HG03039 (cell line): ENCODE results near the gene PHF23.

Experiments used
- ATAC-seq: cut with Tn5 transposase; IDR thresholded peaks from one replicate; pipeline ENCODE4 v1.9.1; 2021; ENCODE audit warnings: mild to moderate bottlenecking, moderate library complexity; ENCODE audit not compliant: unreplicated experiment

The PHF23 gene

GRCh38 chr17:7221278-7222092 is 17.8 kb downstream of the PHF23 start:
- no peak for ATAC-seq

GRCh38 chr17:7220593-7221277 is 18.5 kb downstream of the PHF23 start:
- ATAC-seq = no peak

- no peak for ATAC-seq
These were observed 19.3 kb downstream of the PHF23 start, which contains the start of the genes ACADVL and DLG4 for GRCh38 chr17:7219812-7220592. ACADVL (plus strand) TSS chr17:7219938; CDS start chr17:7219985, 47 bp downstream. DLG4 (minus strand) TSS chr17:7219836.

DNA sequence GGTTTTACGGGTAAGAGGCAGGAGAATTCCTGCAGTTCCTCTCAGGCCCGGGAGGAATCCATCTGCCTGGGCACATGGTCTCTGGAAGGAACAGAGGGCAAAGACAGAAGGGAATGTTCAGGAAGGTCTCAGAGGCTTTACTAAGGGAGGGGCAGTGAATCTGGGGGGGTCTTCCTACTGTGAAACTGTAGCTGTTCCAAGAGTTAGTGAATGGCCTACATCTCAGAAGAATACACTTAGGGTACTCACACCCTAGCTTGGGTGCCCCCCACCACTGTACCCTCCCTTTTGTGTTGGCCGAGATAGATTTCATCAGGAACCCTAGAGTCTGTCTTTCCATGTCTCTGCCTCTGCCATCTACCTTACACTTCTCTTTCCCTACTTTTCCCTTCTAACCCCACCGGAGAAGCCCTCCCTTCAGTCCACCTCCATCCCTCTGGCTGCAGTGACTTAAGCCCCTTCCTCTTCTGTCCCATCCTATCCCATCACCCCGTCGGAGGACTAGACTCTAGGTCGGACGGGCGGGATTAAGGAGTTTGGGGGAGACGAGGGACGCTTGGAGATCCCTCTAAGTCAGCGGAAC is 19.9 kb downstream of the PHF23 start:
- ATAC-seq = no peak

- no peak for ATAC-seq
These were observed 20.5 kb downstream of the PHF23 start for GRCh38 chr17:7218758-7219157.

DNA sequence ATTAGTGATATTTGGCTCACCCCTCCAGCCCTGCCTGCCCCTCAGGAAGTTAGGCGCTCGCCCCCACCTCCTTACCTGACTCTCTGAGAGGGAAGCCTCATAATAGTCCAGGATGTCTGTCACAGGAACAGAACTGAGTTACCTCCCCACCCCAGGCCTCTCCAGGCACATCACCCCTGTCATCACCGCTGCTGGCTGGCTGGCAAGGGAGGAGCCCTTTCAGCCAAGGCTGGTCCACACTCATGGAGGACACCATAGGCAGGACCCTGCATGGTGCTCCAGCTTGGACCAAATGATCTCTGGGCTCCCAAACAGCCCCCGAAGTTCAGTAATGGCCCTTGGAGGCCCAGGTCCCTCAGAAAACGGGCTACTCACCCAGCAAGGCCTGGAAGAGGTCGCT is 21.1 kb downstream of the PHF23 start:
- no peak for ATAC-seq

DNA sequence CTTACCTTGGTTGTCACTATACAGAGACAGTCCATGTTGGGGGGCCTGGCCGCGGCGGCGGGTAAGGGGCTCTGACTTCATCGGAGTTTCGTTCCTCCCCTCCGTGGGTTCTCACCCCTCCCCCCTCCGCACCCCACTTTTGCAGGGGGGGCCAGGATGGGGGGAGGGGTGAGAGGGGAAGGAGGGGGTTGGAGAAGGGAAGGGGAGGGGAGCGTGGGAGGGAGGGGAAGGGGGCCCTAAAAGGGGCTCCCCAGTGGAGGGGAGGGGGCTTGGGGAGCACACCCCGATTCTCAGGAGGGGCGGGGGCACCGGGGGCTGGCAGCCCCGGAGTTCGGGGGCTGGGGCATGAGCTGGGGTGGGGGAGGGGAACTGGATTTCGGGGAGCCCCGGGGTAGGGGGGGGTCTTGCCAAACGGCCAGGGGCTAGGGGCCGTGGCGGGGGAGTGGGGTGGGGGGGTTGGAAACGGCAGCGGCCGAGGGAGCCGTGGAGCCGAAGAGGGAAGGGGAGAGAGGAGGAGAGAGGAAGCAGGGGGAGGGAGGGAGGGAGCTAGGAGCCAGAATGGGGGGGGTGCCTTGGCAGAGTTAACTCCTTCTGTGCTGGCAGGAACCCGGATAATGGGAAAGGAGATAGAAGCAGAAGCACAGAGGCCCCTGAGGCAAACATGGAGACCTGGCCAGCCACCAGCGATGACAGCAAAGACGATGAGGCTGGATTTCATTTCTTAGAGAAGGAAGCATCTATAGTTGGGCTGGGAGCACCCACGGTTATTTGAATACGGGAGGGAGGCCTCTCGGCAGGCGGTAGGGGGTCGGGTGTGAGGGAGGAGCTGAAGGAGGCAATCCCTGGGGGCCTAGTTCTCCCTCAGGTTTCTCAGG is 21.9 kb downstream of the PHF23 start:
- ATAC-seq = no peak

- ATAC-seq = no peak
These were observed 22.8 kb downstream of the PHF23 start for GRCh38 chr17:7216242-7217112.

DNA sequence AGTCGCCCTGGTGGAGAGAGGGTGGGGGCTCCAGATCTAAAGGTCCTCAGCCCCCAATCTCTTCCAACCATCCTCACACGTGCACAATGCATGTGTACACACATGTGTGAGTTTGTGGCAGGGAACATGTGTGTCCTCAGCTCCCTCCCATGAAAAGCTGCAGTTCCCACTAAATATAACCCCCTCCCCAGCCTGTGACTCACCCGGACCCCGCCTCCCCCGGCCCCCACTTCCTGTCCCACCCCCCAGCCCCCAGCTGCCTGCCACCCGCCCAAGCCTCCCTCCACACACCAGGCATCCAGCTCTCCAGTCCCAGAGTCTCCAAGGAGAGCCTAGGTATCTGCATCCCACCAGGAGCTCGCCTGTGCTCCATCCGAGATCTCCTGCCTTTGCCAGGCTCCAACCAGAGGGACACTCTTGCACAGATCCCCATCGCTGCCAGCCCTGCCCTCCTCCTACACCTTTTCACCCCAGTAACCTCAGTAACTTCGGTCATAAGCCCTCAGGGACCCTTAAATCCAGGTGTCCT is 23.5 kb downstream of the PHF23 start:
- no peak for ATAC-seq

DNA sequence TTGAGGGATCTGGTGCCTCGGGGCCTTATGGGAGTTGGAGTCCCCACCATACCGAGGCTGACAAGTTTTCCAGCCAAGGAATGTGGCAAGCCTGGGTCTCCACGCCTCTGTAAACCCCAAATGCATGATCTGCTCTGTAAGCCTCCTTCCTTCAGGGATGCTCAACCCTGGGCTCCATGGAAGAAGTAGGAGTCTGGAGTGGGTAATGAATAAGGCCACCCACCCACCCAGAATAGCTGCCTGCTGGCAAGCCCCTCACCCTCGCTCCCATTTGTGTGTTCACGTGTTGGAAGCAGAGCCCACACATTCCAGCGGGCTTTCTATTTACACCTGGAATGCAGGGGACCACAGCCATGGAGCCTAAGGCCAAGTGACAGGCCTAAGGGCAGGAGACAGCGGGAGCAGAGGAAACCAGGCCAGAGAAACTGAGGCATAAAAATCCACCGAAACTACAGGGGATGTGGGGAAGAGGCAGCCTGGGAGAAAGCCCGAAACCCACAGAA is 24.1 kb downstream of the PHF23 start:
- ATAC-seq = no peak

GRCh38 chr17:7214300-7215135 is 24.7 kb downstream of the PHF23 start:
- peak; percentile 67 for ATAC-seq

- ATAC-seq = no peak
These were observed 25.4 kb downstream of the PHF23 start for GRCh38 chr17:7213895-7214299.

- no peak for ATAC-seq
These were observed 27.6 kb downstream of the PHF23 start for GRCh38 chr17:7211491-7212273.

DNA sequence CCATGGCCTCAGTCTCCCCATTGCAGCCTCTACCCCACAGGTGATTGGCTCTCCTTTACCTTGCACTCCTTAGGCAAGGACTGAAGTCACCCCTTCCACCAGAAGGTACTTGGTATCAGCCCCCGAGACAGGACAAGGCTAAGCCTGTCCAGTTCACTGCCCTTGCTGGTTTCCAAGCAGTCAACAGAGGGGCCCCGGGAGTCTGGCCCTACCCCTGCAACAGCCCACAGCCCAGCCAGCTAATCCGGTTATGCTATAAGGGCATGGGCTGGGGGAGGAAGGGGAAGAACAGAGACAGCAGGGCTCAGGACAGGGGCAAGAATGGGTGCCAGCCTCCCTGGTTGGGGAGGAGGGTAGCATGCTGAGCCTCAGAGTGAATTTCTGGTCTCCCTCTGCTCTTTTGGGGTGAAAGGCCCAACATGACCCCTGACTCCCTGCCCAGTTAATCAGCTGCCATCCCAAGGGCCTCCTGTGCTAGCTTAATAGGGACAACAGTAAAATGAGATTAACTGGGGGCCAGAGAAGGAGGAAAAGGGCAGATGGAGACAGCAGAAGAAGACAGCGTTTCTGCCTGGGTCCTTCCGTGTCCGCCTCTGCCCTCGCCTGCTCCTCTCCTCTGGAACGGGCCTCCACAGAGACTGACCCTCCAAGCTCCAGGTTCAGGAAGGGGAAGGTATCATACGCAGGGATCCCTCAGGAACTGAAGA is 30.4 kb downstream of the PHF23 start:
- no peak for ATAC-seq

- no peak for ATAC-seq
These were observed 31.2 kb downstream of the PHF23 start for GRCh38 chr17:7208027-7208571.
